GM19372 (cell line): ENCODE measurements around the gene ARHGEF37.

ENCODE experiments used
- ATAC-seq: cut with Tn5 transposase; IDR thresholded peaks from one replicate; pipeline ENCODE4 v1.9.1; 2021; ENCODE audit warnings: mild to moderate bottlenecking, low read depth, moderate library complexity; ENCODE audit not compliant: unreplicated experiment

The ARHGEF37 gene

GRCh38 chr5:149598966-149599365, 17.7 kb downstream of the ARHGEF37 start:
- ATAC-seq = no peak

- no peak for ATAC-seq
These were observed 18.1 kb downstream of the ARHGEF37 start for GRCh38 chr5:149599375-149599774.

- ATAC-seq = no peak
These were observed 19.6 kb downstream of the ARHGEF37 start for GRCh38 chr5:149600932-149601331.

- no peak for ATAC-seq
These were observed 21.9 kb downstream of the ARHGEF37 start for GRCh38 chr5:149603210-149603609.

GRCh38 chr5:149603920-149604319, 22.6 kb downstream of the ARHGEF37 start:
- no peak for ATAC-seq

- no peak for ATAC-seq
These were observed 23.0 kb downstream of the ARHGEF37 start for GRCh38 chr5:149604321-149604720.

- no peak for ATAC-seq
These were observed 24.2 kb downstream of the ARHGEF37 start for GRCh38 chr5:149605354-149605997.

- peak; percentile 95 for ATAC-seq
These were observed 24.9 kb downstream of the ARHGEF37 start for GRCh38 chr5:149605998-149606724.

GRCh38 chr5:149608936-149609545, 27.7 kb downstream of the ARHGEF37 start:
- no peak for ATAC-seq

GRCh38 chr5:149609640-149610219, 28.4 kb downstream of the ARHGEF37 start:
- ATAC-seq = no peak

GRCh38 chr5:149610589-149611255, 29.4 kb downstream of the ARHGEF37 start:
- ATAC-seq = no peak

- ATAC-seq = no peak
These were observed 30.0 kb downstream of the ARHGEF37 start for GRCh38 chr5:149611326-149611725.

- ATAC-seq = no peak
These were observed 33.0 kb downstream of the ARHGEF37 start for GRCh38 chr5:149614034-149614907.

- no peak for ATAC-seq
These were observed 34.7 kb downstream of the ARHGEF37 start for GRCh38 chr5:149615976-149616375.

- no peak for ATAC-seq
These were observed 35.5 kb downstream of the ARHGEF37 start for GRCh38 chr5:149616727-149617285.

GRCh38 chr5:149617760-149618306, 36.5 kb downstream of the ARHGEF37 start:
- ATAC-seq = no peak

GRCh38 chr5:149618581-149619248, 37.4 kb downstream of the ARHGEF37 start:
- ATAC-seq = no peak

- no peak for ATAC-seq
These were observed 40.3 kb downstream of the ARHGEF37 start for GRCh38 chr5:149621415-149622098.
